ENCODE results near the gene GTF3C5. TPM values are rescaled to one million over a fixed set of nuclear protein-coding genes. Genes with fewer than 3 reads are reported as not detected.

The GTF3C5 gene
- total RNA-seq, 1 experiment from 2014 or later, result 104 TPM

DNA sequence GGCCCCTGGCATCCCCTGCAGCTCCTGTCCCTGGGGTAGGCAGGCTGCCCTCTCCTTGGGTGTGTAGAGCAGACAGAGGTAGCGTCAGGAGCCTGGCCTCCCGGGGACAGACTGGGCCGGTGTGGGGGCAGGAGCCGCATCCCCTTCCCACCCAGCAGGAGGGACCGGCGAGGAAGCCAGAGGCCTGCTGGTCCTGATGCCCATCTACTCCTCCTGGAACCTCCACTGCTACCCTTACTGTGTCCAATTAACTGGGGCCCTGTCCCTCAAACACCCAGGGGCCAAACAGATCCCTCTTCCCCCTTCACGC lies 74.6 kb downstream of the GTF3C5 start (continued):
- no peak for TF ChIP-seq SP1 (CRISPR knock-in tag; conservative IDR thresholded peaks at IDR 0.05)
- TF ChIP-seq ZNF416 (CRISPR knock-in tag; IDR thresholded peaks at IDR 0.05), result no peak

DNA sequence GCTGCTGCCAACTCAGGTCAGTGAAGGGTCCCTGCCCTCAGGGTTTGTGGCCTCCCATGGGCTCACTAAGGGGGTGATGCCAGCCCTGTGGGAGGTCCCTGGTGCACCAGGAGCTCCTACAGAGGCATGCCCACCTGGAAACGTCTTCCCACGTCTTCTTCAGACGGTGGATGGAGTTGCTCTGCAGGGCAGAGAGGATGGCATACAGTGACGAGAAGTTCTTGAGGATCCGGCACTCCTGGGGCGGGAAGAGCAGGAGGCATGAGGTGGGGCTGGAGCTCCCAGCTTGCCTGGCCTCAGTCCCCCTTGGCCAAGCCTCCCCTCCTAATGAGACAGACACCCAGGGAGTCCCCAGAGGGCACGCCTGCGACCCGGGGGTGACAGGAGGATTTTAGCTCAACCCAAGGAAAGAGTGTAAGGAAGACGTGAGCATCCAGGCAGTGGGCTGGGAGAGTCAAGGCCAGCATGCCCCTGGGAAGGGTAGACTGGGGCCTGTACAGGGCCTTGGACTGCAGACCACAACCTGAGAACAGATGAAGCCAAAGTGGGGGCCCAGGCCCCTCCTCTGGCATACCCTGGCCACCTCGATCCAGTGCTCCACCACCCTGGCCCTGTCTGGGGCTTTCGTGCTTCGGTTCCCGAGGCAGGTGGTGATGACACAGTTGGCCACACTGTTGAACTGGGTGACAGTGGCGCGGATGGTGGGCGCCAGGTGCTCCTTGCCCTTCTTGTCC lies 75.9 kb downstream of the GTF3C5 start:
- Mint-ChIP-seq H3K9me3 (no peaks in the 10 kb centered on the region), H3K4me1 (peaks cover 3% of the 10 kb centered on the region), H3K36me3 (peaks cover 26% of the 10 kb centered on the region), H3K27ac (peak overlapping the region; percentile 17; the same call in 1 of the 2 replicates), H3K27me3 (ENCODE audit: low read depth) (no peaks in the 10 kb centered on the region), H3K4me3 (no peak overlapping the region)
- DNase-seq (ENCODE audit: low spot score) (no peak), ATAC-seq (no peak)
- POLR2A ChIA-PET, result no interaction called here
- CTCF ChIA-PET, result interaction anchor here (0.6 to 7.8 kb wide), 4 partner anchors 8 to 39 kb away, joined by 3 to 93 read pairs (median 4); no protein-coding TSS in a partner anchor
- no peak for TF ChIP-seq IRF1 (CRISPR knock-in tag; IDR thresholded peaks at IDR 0.05)
- TF ChIP-seq ZNF263 (CRISPR knock-in tag; IDR thresholded peaks at IDR 0.05; ENCODE audit: low read depth), result no peak
- TF ChIP-seq, protein P1, sequence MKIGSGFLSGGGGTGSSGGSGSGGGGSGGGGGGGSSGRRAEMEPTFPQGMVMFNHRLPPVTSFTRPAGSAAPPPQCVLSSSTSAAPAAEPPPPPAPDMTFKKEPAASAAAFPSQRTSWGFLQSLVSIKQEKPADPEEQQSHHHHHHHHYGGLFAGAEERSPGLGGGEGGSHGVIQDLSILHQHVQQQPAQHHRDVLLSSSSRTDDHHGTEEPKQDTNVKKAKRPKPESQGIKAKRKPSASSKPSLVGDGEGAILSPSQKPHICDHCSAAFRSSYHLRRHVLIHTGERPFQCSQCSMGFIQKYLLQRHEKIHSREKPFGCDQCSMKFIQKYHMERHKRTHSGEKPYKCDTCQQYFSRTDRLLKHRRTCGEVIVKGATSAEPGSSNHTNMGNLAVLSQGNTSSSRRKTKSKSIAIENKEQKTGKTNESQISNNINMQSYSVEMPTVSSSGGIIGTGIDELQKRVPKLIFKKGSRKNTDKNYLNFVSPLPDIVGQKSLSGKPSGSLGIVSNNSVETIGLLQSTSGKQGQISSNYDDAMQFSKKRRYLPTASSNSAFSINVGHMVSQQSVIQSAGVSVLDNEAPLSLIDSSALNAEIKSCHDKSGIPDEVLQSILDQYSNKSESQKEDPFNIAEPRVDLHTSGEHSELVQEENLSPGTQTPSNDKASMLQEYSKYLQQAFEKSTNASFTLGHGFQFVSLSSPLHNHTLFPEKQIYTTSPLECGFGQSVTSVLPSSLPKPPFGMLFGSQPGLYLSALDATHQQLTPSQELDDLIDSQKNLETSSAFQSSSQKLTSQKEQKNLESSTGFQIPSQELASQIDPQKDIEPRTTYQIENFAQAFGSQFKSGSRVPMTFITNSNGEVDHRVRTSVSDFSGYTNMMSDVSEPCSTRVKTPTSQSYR (CRISPR knock-in tag; IDR thresholded peaks at IDR 0.05), result no peak
- TF ChIP-seq, protein P2, sequence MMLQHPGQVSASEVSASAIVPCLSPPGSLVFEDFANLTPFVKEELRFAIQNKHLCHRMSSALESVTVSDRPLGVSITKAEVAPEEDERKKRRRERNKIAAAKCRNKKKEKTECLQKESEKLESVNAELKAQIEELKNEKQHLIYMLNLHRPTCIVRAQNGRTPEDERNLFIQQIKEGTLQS (CRISPR knock-in tag; conservative IDR thresholded peaks at IDR 0.05), result no peak
- no peak for TF ChIP-seq ZMAT4 (CRISPR knock-in tag; IDR thresholded peaks at IDR 0.05)
- TF ChIP-seq, protein P3, sequence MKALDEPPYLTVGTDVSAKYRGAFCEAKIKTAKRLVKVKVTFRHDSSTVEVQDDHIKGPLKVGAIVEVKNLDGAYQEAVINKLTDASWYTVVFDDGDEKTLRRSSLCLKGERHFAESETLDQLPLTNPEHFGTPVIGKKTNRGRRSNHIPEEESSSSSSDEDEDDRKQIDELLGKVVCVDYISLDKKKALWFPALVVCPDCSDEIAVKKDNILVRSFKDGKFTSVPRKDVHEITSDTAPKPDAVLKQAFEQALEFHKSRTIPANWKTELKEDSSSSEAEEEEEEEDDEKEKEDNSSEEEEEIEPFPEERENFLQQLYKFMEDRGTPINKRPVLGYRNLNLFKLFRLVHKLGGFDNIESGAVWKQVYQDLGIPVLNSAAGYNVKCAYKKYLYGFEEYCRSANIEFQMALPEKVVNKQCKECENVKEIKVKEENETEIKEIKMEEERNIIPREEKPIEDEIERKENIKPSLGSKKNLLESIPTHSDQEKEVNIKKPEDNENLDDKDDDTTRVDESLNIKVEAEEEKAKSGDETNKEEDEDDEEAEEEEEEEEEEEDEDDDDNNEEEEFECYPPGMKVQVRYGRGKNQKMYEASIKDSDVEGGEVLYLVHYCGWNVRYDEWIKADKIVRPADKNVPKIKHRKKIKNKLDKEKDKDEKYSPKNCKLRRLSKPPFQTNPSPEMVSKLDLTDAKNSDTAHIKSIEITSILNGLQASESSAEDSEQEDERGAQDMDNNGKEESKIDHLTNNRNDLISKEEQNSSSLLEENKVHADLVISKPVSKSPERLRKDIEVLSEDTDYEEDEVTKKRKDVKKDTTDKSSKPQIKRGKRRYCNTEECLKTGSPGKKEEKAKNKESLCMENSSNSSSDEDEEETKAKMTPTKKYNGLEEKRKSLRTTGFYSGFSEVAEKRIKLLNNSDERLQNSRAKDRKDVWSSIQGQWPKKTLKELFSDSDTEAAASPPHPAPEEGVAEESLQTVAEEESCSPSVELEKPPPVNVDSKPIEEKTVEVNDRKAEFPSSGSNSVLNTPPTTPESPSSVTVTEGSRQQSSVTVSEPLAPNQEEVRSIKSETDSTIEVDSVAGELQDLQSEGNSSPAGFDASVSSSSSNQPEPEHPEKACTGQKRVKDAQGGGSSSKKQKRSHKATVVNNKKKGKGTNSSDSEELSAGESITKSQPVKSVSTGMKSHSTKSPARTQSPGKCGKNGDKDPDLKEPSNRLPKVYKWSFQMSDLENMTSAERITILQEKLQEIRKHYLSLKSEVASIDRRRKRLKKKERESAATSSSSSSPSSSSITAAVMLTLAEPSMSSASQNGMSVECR (CRISPR knock-in tag; IDR thresholded peaks at IDR 0.05; ENCODE audit: borderline replicate concordance), result no peak
- TF ChIP-seq NR1H2 (CRISPR knock-in tag; IDR thresholded peaks at IDR 0.05), result no peak
- TF ChIP-seq NFYB (CRISPR knock-in tag; conservative IDR thresholded peaks at IDR 0.05; ENCODE audit: low read depth), result no peak
- no peak for TF ChIP-seq NR2C2 (CRISPR knock-in tag; IDR thresholded peaks at IDR 0.05)
- TF ChIP-seq MXD4 (CRISPR knock-in tag; IDR thresholded peaks at IDR 0.05; ENCODE audit: borderline replicate concordance), result no peak
- no peak for TF ChIP-seq IRF2 (CRISPR knock-in tag; IDR thresholded peaks at IDR 0.05; ENCODE audit: borderline replicate concordance, low read depth)
- TF ChIP-seq, protein P4, sequence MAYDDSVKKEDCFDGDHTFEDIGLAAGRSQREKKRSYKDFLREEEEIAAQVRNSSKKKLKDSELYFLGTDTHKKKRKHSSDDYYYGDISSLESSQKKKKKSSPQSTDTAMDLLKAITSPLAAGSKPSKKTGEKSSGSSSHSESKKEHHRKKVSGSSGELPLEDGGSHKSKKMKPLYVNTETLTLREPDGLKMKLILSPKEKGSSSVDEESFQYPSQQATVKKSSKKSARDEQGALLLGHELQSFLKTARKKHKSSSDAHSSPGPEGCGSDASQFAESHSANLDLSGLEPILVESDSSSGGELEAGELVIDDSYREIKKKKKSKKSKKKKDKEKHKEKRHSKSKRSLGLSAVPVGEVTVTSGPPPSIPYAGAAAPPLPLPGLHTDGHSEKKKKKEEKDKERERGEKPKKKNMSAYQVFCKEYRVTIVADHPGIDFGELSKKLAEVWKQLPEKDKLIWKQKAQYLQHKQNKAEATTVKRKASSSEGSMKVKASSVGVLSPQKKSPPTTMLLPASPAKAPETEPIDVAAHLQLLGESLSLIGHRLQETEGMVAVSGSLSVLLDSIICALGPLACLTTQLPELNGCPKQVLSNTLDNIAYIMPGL (CRISPR knock-in tag; IDR thresholded peaks at IDR 0.05), result no peak
- TF ChIP-seq, protein P5, sequence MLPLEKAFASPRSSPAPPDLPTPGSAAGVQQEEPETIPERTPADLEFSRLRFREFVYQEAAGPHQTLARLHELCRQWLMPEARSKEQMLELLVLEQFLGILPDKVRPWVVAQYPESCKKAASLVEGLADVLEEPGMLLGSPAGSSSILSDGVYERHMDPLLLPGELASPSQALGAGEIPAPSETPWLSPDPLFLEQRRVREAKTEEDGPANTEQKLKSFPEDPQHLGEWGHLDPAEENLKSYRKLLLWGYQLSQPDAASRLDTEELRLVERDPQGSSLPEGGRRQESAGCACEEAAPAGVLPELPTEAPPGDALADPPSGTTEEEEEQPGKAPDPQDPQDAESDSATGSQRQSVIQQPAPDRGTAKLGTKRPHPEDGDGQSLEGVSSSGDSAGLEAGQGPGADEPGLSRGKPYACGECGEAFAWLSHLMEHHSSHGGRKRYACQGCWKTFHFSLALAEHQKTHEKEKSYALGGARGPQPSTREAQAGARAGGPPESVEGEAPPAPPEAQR (CRISPR knock-in tag; IDR thresholded peaks at IDR 0.05), result no peak
- TF ChIP-seq, protein P6, sequence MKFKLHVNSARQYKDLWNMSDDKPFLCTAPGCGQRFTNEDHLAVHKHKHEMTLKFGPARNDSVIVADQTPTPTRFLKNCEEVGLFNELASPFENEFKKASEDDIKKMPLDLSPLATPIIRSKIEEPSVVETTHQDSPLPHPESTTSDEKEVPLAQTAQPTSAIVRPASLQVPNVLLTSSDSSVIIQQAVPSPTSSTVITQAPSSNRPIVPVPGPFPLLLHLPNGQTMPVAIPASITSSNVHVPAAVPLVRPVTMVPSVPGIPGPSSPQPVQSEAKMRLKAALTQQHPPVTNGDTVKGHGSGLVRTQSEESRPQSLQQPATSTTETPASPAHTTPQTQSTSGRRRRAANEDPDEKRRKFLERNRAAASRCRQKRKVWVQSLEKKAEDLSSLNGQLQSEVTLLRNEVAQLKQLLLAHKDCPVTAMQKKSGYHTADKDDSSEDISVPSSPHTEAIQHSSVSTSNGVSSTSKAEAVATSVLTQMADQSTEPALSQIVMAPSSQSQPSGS (CRISPR knock-in tag; IDR thresholded peaks at IDR 0.05; ENCODE audit: borderline replicate concordance, low read depth), result no peak
- TF ChIP-seq, protein P7, sequence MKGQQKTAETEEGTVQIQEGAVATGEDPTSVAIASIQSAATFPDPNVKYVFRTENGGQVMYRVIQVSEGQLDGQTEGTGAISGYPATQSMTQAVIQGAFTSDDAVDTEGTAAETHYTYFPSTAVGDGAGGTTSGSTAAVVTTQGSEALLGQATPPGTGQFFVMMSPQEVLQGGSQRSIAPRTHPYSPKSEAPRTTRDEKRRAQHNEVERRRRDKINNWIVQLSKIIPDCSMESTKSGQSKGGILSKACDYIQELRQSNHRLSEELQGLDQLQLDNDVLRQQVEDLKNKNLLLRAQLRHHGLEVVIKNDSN (CRISPR knock-in tag; IDR thresholded peaks at IDR 0.05), result no peak
- no peak for TF ChIP-seq TEAD1 (CRISPR knock-in tag; IDR thresholded peaks at IDR 0.05)
- TF ChIP-seq ZNF219 (CRISPR knock-in tag; IDR thresholded peaks at IDR 0.05; ENCODE audit: borderline replicate concordance), result no peak

Measured in WTC11 (cell line).